NCI-H1436 treated with DMSO at 0.1 percent for 48 hours (cell line): ENCODE data around the gene RGS5.

ENCODE experiments used
- DNase-seq: peaks from one replicate; lab custom pipeline; 2025; lab: John Stamatoyannopoulos, UW

The RGS5 gene

DNA sequence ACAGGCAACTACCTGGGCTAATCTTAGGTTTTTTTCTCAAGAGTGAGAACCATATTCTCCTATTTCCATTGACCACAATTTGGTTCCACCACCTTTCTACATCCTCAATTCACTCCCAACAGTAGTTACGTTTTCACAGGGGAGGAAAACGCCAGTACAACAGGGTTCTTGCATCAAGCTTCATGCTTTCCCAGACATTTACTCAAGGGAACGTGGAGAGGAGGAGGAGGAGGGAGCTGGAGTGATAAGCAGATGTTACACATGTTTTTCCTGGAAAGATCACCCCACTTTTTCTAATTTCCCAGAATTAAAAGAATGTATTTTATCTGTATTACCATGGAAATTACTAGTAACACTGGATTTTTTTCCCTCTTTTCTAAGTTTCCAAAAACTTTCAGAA lies 58.3 kb downstream of the RGS5 start:
- DNase-seq = no peak

DNA sequence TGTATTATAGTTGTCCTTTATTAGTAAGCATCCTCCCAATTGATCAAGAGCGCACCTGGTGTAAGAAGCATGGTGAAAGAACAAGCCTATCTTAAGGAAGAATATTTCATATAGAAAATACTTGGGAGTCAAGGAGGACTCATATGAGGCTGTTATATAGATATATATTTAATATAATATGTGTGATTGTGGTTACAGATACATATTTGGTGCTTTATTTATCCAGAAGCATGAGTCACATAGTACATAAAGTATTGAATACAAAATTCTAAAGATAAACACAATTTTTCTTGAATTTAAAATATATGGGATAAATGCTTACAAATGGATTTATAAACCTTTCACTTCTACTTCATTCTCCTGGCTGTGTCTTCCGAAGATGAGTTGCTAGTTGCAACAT lies 60.6 kb downstream of the RGS5 start:
- DNase-seq = no peak

DNA sequence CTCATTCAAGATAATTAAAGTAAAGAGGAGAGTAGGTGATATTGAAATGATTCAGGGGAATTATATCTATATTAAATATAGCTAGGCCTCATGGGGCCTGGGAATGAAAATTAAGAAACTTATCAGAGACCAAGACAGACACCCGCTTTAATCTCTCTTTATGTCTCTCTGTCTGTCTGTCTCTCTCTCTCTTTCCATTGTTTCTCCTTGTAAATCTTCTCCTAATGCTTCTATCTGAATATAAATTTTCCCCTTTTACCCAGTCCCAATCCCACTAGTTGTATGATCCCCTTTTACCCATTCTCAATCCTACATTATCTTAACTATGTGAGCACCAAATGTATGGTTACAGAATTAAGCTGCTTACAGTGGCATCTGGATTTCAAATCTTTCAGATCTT lies 61.2 kb downstream of the RGS5 start:
- DNase-seq = no peak

DNA sequence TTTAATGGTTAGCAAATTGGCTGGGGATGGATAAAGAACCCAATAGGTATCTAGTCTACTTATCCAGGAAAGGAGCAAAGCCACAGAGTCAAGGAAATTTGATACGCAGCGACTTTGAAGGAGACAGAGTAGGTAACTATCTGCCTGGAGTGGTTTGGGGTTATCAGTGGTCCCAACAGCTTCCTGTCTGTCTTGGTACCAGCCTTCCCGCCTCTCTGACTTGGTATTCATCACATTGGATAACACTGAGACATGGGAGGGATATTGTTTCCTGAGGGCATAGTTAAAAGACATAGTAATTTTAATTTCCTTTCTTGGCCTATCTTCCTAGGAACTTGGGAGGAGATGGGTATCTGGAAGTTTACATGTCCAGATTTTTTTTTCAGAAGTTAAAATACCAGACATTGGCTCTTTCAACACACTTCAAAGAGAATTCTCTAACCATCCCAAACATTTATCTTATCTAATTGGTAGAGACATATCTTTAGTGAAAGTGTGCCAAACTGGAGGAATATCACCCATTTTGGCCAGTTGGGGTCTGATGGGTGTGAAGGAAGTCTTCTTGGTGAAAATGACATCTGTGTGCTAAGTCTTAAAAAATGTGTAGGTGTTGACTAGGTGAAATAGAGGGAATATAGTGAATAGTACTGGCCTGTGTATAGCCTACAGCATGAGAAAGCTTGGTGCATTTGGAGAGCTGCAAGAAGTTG lies 65.0 kb downstream of the RGS5 start:
- no peak for DNase-seq

DNA sequence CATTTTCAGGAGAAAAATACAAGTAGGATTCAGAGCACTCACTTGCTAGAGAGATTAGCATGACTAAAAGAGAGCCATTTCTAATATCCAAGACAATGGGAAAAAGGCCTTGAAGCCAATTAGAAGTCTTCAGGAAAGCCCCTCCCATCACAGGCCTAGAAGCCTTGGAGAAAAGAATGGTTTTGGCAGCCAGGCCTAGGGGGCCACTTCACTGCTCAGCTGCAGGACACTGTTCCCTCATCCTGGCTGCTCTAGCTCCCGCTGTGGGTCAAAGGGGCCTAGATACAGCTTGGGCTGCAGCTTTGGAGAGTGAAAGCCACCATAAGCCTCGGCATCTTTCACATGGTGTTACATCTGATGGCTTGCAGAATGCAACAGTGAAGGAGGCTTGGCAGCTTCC lies 70.7 kb downstream of the RGS5 start:
- DNase-seq = no peak

DNA sequence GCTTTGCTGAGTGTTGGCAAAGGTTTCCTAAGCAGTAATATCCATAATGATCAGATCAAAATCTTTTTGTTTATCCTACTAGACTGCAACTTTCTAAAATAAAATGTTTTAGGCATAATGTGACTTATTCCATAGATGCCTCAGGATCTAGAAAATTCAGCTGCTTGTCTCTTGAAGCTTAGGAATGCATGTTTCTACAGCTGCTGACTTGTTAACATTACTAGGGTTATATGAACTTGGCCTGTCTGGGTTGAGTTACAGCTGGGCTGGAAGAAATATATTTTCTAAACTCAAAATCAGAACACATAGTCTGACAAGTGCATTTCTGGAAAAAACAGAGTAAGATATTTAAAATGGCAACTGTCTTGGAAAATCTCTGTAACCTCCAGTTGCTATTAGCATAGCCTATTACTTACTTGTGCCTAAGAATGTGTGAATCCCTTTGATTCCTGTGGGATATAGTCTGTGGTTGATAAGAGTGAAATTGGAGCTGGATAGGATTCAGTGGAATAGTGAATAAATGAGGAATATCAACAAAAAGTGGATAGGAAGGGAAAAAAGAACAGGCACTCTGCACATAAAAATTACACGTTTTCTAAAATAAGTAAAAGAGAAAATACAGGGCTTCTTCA lies 72.4 kb downstream of the RGS5 start:
- no peak for DNase-seq

DNA sequence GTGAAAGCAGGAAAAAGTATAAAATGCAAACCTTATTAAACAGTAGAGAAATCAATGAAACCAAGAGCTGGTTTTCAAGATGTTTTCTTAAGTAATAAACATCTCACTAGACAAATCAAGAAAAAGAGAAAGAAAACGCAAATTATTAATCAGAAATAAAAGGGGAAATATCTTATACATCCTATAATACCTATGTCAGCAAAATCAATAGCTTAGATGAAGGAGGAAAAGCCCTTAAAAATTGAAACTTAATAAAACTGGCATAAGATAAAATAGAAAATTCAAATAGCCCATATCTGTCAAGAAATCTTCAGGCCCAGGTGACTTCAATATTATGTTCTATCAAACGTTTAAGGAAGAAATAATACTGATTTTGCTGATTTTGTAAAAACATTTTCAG lies 74.4 kb downstream of the RGS5 start:
- DNase-seq = no peak

DNA sequence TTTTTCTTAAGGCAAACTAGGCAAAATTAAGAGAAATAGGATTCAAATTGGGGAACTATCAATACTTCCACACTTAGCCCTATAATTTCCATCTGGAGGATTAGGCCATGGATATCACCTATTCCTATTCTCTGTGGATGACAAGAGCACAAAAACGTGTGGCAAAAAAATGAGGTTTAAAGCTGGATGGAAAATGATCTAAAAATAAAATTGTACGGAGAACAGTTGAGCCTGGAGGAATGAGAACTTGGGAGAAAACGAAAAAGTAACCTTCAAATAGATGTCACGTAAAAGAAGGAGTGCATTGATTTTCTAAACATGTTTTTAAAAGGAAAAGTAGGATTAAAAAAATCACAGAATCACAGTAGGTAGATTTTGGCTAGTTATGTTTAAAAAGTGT lies 77.9 kb downstream of the RGS5 start:
- DNase-seq = no peak

DNA sequence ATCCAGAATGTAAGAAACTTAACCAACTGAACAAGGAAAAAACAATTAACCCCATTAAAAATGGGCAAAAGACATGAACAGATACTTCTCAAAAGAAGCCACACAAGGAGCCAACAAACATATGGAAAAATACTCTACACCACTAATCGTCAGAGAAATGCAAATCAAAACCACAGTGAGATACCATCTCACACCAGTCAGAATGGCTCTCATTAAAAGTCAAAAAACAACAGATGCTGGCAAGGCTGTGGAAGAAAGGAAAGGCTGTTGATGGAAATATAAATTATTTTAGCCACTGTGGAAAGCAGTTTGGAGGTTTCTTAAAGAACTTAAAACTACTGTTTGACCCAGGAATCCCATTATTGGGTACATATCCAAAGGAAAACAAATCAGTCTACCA lies 82.3 kb downstream of the RGS5 start:
- no peak for DNase-seq

DNA sequence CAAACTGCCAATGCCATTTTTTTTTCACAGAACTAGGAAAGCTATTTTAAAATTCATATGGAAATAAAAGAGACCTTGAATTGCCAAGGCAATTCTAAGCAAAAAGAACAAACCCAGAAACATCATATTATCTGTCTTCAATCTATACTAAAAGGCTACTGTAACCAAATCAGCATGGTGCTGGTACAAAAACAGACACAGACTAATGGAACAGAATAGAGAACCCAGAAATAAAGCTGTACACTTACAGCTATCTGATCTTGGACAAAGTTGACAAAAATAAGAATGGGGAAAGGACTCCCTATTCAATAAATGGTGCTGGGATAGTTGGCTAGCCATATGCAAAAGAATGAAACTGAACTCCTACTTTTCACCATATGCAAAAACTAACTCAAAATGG lies 83.0 kb downstream of the RGS5 start:
- no peak for DNase-seq

DNA sequence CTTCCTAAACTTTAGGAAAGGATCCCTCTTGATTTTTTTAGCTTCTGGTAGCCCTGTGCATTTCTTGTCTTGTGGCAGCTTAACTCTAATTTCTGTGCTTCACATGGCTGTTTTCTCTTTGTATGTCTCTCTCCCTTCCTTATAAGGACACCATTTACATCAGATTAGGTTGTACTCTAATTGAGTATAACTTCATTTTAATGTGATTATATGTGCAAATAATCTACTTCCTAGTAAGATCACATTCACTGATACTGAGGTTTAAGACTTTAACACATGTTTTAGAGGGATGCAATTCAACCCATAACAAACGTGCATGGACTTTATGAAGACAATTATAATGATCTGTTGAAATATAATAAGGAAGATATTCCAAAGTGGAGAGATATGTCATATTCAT lies 86.8 kb downstream of the RGS5 start:
- DNase-seq = no peak

DNA sequence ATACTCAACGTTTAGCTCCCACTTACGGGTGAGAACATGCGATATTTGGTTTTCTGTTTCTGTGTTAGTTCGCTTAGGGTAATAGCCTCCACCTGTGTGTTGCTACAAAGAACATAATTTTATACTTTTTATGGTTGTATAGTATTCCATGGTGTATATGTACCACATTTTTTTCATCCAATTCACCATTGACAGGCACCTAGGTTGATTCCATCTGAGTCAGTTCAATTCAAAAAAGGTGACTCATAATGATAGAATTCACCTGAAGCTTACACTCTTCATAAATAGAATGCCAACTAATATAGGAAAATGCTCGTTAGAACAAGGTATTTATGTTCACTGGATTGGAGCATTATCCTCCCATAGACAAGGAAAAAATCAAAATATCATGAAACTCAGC lies 95.1 kb downstream of the RGS5 start:
- DNase-seq = no peak

DNA sequence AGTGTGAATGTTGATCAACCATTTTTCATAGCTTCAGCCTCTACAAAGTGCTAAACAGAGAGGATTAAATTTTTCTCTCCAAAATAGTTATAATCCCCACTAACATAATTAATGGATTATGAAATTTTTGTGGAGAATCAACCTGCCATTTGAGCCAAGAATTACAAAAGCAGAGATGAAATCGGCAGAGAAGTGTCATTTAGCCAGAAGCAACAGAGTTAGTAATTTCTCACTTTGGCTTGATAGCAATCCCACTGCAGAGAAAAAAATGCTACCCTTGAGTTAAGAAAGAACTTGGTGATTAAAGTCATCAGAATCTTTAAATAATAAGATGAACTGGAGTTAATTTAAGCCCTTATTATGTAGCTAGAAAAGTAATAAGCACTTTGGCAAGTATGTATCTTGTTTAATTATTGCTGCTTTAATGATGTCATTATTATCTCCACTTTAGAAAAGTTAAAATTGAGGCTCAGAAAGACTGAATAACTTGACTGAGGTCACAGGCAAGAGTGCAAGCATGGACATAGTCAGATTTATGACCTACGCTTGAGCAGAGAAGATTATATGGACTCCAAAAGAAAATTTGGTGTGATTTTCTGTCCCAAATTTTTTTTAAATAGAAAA lies 96.2 kb downstream of the RGS5 start:
- DNase-seq = no peak

DNA sequence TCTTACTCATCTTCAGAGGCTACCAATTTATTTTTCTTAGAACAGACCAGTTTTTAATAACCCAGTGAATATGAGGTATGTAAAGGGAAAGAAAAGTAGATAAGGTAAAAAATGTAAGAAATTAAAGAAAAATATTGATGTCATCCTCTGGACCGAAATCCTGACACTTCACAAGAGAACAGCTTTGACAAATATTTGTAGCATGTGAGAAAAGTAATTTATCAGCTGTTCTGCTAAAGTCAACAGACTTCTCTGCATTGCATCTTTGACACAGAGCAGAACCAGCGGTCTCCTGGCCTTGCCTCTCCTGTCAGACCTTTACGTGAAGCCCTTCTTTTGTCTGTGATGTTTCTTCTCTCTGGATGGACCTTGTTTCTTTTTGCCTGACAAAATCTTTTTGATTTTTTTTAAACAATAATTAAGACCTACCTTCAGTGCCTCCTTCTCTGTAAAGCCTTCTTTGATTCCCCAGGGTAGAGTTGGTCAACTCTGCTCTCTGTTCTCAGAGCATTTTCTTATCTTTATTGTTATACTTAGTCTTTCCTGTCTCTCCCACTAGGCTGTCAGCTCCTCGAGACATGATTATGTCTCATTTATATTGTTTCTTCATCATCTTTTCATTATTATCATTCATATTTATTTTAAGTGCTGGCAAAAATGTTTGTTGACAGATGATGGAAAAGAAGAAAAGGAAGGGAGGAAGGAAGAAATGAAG lies 98.2 kb downstream of the RGS5 start:
- no peak for DNase-seq

DNA sequence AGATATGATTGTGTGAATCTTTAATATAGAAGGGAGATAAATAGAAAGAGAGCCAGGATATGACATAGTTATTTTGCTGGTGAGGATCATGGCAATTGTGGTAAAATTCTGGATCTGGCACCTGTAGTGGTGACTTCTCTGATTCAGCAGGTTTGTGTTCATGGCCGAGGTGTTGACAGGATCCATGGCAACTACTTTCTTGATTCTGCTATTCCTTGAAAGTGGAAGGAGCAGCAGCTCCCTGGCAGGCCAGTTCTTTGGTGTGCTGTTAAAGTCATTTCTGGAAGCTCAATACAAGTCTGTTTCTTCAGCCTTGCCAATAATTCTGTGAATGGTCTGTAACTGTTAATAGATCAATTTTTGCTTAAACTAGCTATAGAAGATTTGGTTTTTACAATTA lies 100.1 kb downstream of the RGS5 start:
- DNase-seq = no peak

DNA sequence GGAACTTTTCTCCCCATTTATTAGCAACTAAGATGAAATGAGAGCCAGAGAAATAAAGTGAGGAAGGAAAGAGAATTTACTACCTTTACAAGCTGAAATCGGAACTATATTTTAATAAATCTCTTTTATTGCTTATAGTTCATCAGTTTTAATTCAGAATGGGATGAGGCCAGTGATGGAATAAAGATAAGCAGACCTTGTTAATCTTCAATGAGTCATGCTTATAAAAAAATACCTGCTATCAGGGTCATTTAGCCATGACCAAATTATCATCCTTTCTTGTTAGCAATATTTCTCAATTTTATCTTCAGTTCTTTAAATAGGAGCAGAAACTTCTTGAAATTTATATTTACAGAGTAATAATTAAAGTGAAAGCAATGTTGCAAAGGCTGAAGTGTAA lies 107.5 kb downstream of the RGS5 start:
- DNase-seq = no peak

DNA sequence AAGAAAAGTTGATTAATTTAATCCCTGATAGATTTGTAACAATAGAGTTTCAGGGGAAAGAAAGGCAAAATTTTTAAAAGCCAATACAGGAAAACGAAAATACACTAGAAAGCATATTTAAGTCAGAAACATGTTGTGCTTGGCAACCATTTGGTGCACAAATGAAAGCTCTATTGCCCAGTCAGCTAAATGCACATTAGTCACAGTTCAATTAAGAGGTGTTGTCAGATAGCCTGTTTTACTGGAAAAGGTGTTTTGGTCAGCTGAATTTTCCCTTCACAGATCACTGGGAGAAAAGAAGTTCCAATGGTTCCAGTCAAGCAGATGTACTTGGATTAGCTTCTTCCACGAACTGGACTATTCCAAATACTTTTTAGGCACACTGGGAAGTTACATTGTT lies 108.1 kb downstream of the RGS5 start:
- DNase-seq = no peak

DNA sequence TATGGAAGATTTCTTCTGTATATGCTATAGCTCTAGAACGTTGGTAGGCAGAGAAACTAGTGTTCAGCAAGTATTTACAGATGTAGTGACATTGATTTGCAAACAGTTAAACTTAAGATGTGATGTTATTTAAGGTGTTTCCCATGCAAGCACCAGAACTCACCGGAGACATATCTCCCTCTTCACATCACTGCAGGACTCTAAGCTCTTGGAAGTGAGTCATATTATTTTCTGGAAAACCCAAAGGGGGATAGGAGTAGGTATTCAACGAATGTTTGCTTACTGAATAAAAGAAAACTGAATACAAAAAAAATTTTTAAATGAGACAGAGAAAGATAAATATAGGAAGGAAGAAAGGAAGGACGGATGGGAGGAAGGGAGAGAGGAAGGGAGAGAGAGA lies 108.5 kb downstream of the RGS5 start:
- no peak for DNase-seq

DNA sequence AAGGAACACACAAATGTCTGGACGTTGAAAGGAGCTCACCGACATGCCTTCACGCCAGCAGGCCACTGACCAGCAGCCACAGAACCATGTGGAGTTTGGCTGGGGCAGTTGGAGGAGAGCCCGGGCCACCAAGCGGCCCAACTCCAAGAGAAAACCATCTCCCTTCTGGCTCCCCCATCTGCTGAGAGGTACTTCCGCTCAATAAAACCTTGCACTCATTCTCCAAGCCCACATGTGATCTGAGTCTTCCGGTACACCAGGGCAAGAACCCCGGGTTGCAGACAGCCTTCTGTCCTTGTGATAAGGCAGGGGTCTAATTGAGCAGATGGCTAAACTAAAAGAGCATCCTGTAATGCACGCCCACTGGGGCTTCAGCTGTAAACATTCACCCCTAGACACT lies 109.1 kb downstream of the RGS5 start:
- no peak for DNase-seq

DNA sequence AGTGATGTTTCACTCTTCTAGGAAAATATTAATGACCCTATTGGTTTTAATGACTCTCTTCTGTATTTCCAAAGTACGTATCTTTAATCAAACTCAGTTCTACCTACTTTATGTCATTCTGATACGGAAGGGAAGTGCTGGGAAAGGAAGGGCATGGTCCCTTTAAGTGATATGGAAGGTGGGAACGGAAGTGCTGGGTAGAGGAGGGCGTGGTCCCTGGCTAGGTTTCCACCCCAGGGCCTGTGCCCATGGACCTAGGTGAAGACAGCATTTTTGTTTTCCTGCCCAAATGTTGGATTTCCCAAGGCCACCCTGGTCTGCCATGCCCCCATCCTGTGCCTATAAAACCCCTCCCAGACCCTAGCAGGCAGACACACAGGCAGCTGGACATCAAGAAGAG lies 109.5 kb downstream of the RGS5 start:
- no peak for DNase-seq
